Forelimb muscle (tissue), 1 donor: ENCODE data around the gene MYO3B. TPM values are rescaled to one million over a fixed set of nuclear protein-coding genes. Genes with fewer than 3 reads are reported as not detected.

Experiments used
- DNase-seq: peaks from one replicate; pipeline ENCODE4 v3.0.0-alpha.2; 2013; ENCODE audit warnings: low read depth
- polyA plus RNA-seq: library from polyadenylated mRNA; unstranded; fragments of 120-200 nt; gene quantifications from one replicate; pipeline ENCODE4 v1.2.1, GENCODE V29; 2013; ENCODE audit not compliant: insufficient read length

The MYO3B gene
- polyA plus RNA-seq, 1 donor: 0.10 TPM

DNA sequence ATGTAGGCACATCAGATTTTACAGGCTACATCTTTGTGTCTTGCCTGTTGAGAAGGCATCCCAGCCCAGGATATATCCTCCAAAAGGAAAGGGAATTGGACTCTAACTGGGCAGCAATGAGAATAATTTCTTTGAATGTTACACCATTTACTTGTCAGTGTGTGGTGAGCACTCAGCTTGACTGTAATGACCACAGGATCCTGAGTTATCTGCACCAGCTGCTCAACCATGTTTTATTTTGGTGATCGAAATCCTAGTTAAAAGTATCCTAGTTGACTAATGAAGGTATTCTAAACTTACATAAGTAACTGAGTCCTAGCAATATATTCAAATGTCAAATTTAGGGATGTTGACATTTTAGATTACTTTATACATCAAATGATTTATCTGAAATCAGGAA is 123.0 kb downstream of the MYO3B start:
- DNase-seq: no peak

DNA sequence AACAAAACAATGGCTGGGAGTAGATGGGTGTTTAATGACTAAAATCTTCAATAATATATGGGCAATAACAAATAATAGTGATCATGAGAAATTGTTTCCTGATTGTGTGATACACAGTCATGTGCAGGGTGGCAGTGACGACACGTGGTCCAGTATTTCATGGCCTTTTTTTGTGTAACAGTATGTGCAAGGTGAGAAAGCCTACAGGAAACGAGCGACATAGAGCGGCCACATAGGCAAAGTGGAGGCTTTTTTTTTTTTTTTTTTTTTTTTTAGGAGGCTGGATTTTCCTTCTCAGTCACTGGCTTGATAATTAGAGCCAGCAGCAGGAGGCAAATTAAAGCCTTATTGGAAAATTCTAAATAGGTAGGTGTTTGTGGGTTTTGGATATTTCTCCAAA is 123.7 kb downstream of the MYO3B start:
- DNase-seq: no peak

DNA sequence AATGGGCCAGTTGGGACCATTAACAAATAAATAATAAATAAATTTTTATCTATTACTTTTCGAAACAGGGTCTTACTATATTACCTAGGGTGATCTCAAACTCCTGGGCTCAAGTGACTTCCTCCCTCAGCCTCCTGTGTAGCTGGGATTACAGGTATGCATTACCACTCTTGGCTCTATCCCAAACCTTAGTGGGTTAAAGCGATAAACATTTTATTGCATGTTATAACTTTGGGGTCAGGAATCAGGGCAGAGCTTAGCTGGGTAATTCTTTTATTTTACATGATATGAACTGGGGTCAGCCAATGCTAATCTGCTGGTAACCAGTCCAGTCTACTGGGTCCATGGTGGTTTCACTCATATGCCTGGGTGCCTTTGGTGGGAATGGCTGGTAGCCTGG is 127.8 kb downstream of the MYO3B start:
- DNase-seq: no peak

DNA sequence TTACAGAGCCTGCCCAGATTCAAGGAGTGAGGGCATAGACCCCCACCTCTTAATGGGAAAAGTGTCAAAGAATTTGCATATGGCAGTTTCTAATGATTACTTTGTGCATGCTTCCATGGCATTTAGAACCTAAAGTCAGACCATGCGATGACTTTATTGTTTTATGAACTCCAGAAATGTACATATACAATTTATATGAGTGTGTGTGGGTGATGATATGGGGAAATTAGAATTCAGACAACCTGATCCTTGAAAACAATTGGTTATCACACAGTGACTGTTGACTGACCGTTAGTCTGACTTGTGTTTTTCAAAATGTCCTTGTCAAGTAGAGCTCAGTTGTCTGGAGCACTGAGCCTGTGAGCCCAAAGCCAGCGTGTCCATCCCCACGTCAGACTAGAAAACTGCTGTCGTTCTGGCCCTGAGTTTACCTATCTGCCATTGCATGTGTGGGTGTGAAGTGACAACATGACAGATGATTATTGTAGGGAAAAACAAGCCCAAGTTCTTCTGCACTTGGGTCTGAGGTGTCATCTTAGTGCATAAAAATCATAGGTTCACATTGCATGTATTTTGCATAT is 128.4 kb downstream of the MYO3B start:
- DNase-seq: no peak

DNA sequence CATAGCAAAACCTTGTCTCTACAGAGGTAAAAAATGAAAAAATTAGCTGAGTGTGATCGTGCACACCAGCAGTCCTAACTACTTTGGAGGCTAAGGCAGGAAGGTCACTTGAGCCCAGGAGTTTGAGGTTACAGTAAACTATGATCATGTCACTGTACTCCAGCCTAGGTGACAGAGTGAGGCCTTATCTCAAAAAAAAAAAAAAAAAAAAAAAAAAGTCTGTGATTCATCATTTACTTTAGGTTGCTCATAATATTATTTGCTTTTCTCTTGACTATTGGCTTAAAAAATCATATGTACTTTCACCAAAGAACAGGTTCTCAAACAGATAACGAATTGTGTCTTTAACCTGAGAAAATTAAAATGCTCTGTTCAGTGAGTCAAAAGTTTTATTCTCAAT is 129.1 kb downstream of the MYO3B start:
- no peak for DNase-seq

DNA sequence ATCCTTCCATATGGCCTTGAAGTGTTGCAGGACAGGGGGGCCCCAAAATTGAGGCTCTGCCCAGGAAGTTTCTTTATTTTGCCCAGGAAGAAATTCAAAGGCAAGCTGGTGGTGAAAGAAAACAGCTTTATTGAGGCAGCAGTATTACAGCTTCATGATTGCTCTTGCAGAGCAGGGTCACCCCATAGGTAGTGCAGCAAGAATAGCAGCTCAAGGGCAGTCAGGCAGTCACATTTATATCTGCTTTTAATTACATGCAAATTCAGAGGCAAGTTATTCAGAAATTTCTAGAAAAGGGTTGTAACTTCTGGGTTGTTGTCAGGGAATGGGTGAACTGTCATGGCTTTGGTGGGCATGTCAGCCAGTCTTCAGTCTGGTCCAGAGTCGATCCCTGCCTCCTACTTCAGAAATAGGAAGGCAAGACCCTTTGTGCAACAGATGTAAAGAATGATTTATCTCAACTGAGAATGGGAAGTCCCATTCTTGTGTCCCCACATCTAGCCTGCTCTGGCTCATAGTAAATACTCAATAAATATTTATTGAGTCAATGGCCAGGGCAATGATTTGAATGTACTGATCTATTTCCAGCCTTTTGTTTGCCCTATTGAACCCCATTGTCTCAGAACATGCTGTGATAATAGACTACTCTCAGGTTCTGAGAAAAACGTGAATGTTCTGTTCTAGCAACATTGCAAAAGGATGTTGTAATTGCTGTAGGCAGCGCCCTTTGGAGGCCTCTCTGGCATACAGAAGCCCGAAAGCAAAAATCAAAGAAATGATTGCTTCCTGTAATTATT is 129.8 kb downstream of the MYO3B start:
- no peak for DNase-seq

DNA sequence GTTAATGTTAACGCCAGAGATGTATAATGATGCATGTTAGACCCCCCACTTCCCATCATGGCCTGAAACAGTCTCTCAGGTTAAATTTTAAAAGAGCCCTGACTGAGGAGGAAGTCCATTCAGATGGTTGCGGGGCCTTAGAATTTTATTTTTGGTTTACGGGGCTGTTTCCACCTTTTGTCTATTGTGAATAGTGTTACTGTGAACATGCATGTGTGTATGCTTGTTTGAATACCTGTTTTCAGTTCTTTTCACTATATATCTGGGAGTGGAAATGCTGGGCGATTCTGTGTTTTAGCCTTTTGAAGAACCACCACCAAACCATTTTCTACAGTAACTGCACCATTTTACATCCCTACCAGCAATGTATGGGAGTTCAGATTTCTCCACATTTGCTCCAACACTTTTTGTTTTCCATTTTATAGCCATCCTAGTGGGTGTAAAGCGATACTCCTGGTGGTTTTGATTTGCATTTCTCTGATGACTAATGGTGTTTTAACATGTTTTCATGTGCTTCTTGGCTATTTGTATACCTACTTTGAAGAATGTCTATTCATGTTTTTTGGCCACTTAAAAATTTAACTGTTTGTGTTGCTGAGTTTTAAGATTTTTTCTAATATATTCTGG is 133.0 kb downstream of the MYO3B start:
- no peak for DNase-seq

DNA sequence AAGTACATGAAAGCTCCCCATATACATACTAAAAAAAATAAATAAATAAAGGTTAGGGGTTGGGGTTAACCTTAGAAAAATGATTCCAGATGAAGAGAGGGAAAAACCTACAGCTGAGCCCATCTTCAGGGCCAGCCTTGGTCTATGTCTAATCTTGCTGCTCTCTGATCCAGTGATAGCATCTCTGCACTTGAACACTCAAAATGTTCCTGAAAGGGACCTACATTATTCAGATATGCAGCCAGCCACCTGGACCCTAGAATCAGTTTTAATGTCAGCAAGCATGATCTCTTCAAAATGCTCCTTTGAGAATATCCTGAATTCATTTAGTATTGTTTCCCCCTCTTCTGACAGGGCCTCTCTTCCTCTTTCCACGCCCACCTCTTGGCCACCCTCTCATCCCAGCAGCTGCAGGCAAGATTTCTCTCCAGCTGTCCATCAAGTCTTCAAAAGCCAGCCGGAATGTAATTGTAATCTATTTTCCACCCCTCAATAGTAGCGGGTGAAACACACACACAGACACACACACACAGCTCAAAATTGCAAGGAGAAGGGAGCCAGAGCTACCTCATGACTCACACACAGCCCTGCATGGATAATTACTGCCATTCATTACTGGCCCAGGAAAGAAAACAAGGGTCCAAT is 135.5 kb downstream of the MYO3B start:
- no peak for DNase-seq

DNA sequence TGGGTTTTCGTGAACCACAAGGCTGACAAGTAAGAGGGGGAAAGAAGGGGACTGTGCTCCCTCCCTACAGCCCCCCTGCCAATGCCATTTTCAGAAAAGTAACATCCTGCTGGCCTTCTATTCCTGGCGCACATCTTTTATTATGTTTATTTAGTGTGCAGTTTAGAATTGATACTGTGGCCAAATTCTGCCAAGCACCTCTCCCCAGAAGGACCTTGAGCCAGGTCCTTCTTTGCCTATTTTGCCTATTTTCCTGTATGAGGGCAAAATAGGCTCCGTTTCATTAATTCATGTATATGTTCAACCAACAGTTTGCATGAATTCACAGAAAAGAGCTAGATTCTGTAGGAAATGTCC is 136.0 kb downstream of the MYO3B start:
- DNase-seq: no peak

DNA sequence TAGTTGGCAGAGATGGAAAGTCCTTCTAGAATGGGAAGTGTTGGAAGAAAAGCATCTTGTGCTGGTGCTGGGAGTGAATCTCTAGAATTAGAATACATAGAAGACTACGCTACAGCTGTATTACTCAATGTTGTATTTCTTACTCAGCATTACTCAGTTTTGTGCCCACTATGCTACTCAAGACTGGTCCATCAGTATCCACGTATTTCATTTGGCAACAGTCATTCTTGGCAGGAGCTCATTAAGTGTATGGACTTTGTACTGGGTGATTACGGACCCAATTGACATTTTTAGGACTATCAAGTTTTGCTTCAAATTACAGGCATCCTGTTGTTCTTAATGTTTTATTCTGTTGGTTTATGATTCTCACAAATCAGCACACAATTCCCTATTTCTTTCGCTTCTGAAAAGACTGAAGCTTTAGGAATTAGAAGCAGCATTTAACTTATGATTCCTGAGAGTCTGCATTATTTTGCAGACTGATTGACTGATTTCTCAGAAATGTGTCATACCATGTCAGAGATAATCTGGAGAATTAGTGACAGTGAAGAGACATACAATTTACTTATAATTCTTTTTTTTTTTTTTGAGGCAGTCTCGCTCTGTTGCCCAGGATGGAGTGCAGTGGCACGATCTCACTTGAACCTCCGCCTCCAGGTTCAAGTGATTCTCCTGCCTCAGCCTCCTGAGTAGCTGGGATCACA is 136.9 kb downstream of the MYO3B start:
- DNase-seq: no peak

DNA sequence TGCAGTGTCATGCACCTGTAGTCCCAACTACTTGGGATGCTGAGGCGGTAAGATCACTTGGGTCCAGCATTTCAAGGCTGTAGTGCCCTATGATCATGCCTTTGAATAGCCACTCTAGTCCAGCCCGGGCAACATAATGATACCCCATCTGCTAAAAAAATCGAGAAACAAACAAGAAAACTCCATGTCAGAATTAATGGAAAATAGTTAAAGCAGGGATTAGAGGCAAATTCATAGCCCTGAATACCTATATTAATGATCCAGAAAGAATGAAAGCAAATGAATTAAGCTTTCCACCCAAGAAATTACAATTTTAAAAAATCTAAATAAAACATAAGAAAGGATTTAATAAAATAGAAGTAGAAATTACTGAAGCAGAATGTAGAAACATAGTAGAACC is 143.0 kb downstream of the MYO3B start:
- no peak for DNase-seq

DNA sequence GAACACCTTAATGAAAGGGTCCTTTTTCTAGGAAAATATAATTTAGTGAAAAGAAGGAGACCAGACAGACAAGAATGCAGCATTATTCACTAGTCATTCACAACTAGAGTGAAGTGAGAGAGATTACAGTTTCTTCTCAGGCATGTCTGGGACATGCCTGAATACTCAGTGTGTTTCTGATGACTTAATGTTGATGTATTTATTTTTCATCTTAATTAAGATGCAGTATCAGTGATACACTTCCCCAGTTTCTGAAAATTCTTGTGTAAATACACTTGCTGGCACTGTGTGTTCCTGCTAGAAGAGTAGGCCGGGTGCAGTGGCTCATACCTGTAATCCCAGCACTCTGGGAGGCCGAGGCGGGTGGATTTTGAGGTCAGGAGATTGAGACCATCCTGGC is 143.6 kb downstream of the MYO3B start:
- no peak for DNase-seq

DNA sequence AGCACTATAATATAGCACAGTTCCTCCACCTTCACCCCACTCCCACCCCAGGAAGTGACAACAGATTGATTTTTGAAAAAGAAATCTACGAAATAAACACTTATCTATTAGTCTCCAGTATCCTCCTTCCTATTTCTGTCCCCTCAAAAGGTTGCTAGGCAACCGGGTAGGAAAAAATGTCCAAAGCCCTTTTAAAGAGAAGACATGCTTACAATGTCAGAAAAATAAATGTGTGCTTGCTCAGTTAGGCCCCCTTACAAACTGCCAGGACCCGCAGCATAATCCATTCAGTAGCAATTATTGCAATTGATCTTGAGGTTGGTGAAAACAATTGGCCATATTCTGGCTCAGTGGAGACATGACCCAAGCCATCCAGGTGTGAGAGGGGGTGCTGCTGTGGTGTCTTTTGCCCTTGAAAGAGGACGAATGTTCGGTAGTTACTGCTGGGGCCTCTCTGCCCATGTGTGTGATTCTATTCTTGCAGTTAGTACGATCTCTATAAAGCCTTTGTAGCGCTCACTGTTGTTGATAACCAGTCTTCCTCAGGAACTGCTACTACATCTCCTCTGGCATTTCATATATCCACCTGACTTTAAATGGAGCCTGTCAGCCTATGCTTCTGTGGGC is 144.3 kb downstream of the MYO3B start:
- no peak for DNase-seq

DNA sequence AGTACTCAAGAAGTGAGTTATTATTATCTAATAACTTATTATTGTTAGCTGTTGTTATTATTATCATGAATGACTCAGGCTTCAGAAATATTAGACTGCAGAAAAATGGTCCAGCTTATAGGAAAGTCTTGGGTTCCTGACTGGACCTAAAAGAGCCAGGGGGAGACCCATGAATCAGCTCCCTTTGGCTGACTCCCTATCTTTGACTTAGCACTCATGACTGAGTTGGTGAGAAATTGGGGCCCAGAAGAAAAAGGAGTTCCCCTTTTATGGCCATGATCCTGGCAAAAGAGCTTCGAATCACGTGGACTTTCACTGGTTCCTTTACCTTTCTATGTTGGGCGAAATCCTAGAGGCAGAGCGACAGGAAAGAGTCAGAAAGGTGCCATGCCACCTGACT is 145.8 kb downstream of the MYO3B start:
- DNase-seq: no peak

DNA sequence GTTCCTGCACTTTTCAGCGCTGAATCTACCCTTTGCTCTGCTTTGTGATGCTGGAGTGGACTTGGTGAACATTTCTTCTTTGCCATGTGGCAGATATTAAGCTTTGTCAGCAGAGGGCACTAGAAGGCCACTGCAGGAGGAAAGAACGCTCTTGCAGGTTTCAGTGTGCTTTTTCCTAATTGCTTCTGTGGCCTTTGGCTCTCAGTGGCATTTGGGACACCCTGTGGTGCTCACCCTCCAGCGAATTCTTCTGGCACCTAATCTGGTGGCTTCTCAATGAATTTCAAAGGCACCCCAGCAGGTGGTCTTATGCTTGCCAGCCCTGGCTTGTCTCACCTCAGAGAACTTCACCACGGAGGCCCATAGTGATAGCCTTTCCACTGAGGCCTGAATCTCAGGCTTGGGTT is 146.7 kb downstream of the MYO3B start:
- no peak for DNase-seq

DNA sequence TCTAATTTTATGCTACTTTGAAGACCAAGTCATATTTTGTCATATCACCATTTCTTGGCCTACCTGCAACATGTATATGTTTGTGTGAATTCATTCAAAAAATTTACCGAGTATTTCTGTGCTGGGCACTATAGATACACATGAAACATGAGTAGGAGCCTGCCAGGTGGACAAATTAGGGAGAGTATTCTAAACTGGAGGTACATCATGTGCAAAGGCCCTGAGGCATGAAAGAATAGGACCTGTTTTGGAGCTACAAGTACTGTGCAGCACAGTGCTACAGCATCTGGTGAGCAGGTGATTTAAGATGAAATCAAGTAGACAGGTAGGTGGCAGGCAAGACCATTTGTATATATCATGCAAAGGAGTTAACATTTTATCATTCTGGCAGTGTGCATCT is 152.9 kb downstream of the MYO3B start:
- no peak for DNase-seq

DNA sequence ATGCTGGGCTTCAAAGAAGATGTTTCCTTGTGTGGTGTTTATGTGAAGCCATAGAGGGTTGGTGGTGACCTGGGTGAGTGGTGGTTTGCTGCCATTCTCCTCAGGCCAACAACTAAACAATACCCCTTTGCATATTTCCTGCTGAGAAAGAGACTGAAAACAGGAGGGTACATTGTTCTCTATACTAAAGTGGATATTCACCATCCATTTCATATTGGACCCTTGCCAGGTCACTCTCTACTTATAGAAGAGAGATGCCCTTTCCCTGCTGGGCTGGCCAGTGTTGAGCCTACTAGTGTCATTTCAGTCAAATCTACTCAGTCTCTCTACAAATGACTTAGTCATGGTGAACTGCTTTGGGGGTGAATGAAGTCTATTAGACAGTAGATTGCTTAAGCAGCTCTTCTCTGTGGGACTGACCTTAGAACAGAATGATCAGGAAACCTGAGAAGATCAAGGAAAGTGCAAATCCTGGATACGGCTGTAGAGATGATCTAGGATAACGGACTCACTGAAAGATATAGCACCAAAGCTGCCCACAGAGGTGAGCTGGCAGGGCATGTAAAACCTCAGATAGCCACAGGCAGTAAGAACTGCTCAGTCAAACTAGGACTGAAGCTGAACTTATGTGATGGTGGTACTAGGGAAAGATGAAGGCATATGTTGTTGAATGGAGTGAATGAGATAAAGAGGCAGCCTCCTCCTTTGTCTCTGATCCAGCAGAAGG is 154.9 kb downstream of the MYO3B start:
- no peak for DNase-seq

DNA sequence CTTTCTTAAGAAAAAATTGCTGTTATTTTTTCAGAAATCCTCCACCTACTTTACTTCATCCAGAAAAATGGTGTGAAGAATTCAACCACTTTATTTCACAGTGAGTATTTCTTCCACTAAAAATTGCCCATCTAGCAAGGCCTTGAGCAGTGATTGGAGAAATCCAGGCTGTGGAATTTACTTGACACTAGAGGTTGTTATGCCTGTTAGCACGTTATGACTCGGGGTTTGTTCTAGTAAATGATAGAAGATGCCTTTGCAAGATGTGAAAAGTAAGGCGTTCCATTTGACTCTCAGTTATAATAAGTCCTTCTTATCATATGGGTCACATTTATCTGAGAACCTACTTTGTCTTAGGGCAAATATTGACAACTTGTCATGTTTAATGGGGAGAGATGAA is 157.4 kb downstream of the MYO3B start:
- no peak for DNase-seq

DNA sequence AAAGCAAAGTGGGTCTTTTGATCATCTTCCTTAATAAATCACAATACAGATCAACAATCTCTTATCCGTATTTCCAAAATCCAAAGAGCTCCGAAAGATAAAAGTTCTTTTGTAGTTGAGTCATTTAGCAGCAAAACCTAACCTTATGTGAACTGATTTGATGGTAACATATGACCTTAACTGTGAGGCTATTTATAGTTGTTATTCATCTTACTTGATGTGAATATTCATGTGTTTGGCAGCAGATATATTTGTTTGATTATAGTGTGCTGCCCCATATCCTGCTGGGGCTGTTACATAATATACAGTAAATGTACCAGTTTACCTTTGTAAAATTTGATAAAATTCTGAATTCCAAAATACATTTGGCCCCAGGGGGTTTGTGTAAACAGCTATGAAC is 158.5 kb downstream of the MYO3B start:
- DNase-seq: no peak

DNA sequence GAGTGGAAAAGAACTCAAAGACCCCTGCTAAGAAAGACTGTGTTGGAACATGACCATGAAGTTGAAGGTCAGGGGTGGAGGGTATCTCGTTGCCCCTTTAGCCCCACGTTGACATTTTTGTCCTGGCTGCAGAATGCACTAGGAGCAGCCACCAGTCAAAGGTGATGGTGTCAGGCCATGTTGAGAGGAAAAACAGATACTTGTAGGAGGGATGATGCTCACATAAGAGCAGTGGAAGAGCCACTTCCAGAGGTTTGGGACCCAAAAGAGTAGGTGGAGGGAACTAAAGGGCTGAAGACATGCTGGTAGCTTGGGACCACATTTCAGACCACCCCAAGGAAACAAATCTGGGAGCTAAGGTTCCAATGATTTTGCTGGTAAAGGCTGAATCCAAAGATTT is 159.0 kb downstream of the MYO3B start:
- DNase-seq: no peak

DNA sequence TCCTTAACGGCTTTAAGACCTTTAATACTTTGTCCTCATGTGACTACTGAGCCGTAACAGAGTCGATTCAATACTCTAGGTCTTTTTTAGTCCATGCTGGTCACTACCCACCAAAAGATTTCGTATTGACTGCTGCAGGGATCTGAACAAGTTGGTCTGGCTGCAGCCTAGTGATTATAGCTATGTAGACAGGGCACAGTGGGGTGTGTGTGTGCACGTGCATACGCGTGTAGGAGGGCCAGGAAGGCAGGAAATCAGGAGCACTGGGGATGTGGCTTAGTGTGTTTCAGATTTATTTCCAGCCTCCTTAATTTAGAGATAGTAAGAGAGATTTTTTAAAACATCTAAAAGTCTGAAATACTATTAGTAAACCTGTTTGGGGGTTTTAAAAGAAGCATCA is 161.4 kb downstream of the MYO3B start:
- no peak for DNase-seq
